Right renal cortex interstitium (tissue), 3 donors: ENCODE results near the gene UPF1. TPM values are rescaled to one million over a fixed set of nuclear protein-coding genes. Genes with fewer than 3 reads are reported as not detected.
A peak's percentile ranks its signal among the peaks of the same experiment; 100 is the strongest.

Experiments used
- DNase-seq, 3 donors: peaks; one replicate each; pipeline ENCODE4 v3.0.0-alpha.2; 2013; ENCODE audit warnings: low read depth in 3 of 3, low spot score in 2 of 3
- polyA plus RNA-seq, 3 donors: library from polyadenylated mRNA; unstranded; fragments of 120-200 nt; gene quantifications; one replicate each; pipeline ENCODE4 v1.2.1, GENCODE V29; 2013; ENCODE audit not compliant: insufficient read length in 3 of 3

Gene UPF1
- polyA plus RNA-seq, 3 donors = 44.7 to 56.8 (median 48.2) TPM

DNA sequence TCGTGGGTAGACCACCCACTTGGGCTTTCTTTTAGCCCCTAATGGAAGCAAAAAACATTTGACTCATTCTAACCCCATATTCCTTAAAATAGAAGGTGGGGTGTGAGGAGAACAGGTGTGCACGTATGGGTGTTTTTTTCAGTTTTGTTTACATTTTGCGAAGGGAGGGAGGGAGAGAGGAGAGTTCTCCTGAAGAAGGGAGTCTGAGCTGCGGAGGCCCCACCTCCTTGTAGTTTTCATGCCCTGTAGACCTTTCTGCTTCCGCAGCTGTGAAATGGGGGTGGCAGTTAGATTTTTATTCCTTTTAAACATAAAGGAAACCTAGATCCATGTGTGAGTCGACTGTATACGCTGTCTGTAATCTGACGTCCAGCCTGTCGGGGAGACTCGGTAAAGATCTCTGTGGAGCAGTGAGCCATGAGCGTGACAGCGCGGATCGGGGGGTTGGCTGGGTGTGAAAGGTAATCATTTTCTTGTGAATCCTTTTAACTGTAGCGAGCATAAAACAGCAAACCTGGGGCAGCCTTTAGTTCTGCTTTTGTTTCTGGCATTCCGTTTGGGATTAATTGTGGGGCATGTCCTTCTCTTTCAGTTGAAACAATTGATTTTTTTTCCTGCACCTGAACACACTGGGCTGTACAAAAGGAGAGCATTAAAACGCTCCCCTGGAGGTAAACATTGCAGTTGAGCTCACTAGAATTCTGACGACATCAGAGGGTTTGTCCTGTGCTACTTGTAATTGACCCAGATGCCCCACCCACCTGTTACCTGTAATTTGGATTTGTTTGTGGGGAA, 2.3 kb downstream of the UPF1 start:
- DNase-seq = no peak

DNA sequence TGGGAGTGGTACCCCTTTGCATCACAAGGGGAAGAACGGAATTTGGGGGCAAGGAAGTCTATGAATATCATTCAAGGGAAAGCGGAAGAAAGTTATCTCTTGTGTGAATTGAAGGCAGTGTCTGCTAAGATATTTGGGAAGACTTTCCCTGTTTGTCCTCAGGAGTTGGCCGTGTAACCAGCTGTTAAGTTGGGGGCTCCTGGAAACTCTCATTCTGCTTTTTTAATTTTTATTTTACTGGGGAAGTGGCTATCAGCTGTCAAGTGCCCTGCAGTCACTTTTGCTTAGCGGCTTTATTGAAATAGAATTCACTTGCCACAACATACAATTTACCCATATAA, 2.9 kb downstream of the UPF1 start:
- no peak for DNase-seq

DNA sequence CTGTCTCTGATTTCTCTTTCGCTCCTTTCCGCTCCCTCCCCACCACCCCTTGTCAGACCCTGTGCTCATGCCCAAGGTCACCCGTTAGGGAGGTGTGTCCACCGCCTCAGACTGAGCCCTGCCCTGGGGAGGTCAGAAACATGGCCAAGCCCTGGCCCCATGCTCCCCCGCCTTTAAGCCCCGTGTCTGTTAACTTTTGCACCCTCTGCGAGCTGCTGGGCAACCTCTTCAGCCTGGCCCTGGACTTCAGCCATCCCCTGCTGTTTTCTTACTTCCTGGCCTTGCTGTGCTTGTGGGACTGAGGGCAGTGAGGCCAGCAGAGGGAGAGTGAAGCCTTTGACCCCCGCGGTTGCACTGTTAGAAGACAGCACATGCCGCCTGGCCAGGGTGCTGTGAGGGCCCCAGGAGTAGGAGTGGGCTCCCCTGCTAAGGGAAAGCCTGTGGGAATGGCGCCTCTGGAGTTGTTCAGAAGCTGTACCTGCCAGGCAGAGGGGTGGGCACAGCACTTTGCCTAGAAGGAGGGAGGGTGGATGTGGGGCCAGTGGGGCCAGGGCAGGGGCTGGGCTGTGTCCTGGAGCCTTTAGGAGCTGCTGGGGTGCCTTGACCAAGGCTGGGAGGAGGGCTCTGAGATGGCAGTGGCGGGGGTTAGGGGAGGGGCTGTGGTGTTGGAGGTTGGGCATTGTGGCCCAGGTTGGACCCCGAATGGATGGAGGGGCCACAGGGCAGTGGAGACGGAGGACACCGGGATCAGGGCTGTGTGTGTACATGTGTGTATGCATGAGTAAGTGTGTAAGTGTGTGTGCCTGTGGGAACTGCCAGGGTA, 7.9 kb downstream of the UPF1 start:
- DNase-seq = no peak

DNA sequence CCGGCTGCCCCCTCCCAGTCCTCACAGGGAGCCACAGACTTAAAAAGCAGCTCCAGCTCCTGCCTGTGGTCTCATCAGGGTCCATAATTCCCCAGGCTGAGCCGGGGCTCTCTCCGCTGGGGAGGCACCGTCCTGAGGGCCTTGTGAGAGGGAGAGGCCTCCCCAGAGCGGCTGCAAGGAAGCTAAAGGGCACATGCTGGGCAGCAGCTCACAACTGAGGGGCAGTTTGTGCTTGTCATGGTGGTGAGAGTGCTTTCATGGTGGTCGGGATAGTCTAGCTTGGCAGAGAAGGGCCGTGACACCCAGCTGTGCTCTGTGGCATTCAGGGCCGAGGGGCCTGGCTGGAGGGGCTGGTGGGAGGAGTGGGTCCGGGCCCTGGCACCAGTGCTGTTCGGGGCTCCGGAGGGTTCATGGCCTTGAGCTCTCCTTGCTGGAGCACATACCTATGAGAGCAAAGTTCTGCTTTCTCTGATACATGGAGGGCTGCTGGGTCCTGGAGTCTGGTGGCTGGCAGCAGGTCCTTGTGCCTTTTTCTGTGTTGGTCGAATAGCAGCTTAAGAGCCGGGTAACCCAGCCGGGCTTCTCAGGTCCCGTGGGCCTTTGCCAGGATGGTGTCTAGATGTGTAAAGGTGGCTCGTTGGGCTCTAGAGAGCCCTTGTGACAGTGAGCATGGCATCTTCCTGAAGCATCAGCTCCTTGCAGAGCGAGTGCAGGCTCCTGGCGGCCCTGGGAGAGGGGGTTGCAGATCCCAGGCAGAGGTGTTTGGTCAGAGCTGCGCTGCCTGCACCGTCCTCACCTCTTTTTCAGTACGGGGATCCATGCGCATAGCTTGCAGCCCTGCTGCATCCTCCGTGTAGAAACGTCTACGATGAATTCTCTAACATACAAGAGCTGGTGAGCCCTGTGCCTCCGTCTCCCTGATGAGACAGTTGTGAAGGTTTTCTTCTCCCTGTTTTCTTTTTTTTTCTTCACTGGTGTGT, 8.8 kb downstream of the UPF1 start:
- no peak for DNase-seq

DNA sequence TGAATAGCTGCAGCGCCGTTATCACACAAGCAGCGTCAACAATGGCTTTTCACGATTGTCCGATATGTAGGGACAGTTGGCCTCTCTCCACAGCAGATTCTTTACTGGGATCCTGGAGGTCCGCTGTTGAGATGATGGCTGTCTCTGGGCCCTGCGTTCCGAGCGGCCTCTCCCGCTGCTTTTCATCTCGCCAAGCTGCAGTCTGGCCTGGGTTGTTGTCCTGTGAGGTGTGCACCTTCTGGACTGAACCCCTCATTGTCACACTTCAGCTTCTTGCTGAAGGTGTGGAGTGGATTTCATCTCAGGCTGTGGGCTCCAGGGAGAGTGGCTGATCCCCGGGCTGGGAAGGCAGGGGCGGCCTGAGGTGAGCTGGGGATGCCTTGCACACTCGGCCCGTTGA, 9.6 kb downstream of the UPF1 start:
- no peak for DNase-seq

DNA sequence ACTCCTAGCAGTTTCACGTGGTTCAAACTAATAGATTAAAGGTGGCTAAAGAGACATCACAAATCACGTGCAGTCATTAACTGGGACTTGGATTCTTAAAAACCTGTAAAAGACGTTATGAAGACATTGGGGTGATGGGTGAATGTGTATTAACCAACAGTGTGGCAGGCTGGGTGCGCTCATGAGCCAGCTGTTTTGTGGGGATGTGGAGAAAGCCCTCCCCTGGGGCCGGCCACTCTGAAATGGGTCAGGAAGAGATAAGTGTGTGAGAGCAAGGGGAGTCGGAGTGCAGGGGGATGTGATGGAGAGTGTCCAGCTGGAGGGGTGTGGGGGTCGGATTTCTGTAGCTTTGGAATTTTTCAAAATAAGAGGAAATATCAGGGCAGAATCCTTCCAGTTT, 10.4 kb downstream of the UPF1 start:
- DNase-seq = no peak

DNA sequence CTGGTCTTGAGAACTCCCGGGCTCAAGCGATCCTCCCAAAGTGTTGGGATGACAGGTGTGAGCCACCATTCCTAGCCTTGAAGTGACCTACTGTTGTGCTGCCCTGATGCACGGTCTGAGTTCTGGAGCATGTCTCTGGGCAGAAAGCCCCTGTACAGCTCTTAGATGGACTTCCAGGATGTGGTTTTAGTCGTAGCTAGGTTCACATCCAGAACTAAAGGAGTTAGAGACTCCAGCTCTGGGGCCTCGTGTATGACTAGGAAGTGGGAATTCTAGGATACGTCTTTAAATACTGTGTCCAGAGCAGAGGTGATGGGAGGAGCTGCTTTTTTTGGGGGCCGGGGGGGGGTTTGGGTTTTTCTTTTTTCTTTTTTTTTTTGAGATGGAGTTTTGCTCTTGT, 12.2 kb downstream of the UPF1 start:
- no peak for DNase-seq

DNA sequence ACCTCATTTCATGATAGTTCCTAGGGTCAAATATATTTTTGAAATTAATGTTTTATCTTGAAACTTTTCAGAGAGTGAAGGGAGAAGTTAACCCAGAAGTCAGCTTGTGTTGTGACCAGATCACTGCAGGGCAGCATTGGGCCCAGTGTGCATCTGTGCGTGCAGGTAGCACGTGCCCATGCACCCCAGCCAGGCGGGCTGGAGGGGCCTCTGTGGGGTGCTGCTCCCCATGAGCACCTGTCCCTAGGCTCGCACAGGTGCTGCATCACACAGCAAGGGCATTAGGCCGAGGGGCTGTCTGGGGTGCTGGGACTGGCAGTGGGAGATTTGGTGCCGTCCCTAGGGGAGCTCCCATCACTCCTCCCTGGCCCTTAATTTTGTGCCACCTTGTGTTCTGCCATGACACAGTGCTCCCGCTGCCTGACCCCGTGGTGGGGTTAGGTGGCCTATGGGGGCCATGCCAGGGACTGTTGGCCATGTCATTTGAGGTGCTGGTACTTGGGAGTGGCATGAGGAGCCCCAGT, 13.1 kb downstream of the UPF1 start:
- DNase-seq = no peak

DNA sequence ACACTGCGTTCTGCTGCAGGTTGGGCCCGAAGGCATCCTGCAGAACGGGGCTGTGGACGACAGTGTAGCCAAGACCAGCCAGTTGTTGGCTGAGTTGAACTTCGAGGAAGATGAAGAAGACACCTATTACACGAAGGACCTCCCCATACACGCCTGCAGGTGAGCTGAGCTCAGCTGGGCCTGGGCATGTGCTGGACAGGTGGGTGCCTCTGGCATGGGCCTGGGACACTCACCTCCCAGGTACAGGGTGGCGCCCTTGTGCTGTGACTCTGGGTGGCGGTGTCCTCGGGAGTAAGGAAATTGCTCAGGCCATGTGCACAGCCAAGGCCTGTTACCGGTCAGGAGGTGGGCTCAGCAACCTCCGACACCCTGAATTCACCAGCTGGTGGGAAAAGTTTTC, 14.2 kb downstream of the UPF1 start:
- DNase-seq = no peak

DNA sequence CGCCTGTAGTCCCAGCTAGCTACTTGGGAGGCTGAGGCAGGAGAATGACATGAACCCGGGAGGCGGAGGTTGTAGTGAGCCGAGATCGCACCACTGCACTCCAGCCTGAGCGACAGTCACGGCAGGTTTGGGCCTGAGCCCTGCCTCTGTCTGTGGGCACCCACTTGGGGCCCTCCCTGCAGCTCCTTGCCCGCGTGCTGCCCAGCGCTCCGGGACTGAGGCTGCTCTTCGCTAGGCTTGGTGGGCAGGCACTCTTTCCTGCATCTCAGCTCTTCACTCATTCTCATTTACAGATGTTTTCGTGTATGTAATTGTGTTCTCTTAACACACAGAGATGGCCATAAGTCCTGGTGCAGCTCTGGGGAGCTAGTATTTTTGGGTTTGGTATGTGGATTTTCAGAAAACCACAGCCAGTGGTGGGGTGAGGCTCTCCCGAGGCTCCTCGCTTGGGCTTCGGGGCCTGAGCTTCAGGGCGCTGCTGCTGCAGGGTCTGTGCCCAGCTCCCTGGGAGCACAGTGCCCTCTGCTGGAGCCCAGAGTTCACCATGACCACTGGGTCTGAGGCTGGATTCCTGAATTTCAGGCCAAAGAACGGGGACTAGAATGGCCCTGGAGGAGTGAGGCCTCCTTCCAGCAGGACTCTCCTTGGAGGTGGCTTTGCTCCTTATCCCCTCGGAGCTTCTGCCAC, 15.2 kb downstream of the UPF1 start:
- peak in 1 of 3 donors; percentile 65 for DNase-seq

DNA sequence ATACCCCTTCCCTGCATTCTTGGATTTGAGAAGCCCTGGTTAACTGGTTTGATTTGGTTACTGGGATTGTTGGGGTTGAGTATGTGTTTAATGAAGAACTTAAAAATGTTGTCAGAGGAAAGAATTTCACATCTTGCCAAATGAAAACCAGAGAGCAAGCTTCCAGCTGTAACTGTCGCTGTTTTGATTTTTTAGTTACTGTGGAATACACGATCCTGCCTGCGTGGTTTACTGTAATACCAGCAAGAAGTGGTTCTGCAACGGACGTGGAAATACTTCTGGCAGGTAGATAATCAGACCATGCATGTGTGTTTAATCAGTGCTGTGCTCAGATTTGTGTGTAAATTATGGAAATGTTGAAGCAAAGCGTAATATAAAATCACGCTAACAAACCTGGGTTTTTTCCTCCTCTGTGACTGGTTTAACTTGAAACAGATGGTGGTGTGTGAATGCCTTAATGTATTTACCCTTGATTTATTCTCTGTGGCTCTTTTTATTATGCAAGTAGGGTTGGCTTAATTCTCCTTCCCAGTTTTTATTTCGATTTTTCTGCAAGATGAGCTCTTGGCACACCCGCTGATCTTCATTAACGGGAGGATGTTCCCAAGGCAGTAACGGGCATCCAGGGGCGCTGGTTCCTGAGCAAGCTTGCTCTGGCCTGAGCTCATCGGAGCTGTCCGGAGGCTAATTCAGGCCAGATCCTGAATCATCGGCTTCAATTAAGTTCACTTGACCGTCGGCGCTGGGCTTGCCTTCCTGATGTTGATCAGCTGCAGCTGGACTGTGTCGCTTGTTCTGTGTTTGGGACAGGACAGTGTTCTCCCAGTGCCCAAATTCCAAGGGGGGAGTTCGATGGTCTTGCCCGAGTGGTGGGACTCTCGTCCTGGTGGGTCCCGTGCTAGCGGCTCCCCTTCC, 16.0 kb downstream of the UPF1 start:
- DNase-seq = no peak

DNA sequence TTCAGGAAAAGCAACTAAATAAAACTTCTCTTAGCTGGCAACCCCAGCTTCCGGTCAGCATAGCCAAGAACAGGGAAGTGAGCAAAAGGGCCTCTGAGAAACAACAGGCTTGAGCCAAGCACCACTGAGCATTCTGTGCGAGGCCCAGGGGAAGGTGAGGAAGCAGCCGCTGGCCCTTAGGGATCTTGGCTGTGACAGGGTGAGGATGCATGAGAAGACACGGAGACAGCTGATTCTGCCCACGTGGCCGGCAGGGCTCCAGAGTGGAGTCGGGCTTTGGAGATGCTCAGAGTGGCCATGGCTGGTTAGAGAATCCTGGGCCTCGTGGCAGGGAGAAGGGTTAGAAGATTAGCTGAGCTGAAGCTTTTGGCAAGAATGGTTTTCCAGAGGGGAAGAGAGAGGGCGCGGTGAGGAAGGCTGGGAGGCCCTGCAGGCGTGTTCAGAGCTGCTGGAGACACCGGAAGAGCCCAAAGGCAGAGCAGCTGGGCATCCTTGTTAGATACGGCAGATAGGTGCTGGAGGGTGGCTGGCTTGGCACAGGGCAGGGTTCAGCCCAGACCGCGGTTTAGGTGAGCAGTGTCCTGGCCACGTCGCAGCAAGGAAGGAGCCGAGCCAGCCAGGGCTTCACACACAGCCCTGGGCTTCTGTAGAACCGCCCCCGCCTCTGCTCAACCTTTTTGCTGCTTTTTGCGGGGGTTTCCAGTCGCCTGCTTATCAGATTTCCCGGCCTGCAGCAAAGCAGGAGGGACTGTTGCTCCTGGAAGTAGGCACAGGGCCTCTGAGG, 17.3 kb downstream of the UPF1 start:
- DNase-seq = no peak

DNA sequence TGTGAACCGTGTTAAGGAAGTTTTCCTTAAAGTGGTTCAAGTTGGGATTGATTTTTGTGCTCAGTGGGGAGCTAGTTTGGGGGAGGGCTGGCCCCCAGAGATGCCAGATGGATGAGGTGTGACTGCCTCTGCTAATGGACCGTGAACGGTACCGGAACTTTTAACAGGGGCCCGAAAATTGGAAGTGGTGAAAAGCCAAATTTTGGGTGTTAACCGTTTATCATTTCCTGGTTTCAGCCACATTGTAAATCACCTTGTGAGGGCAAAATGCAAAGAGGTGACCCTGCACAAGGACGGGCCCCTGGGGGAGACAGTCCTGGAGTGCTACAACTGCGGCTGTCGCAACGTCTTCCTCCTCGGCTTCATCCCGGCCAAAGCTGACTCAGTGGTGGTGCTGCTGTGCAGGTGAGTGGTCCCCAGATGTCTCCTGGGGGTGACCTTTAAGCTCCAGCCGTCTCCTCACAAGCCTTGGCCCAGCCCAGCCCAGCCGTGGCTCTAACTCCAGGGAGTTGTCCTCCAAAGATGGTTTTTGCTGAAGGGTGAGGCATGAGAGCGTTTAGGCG, 18.2 kb downstream of the UPF1 start:
- no peak for DNase-seq

DNA sequence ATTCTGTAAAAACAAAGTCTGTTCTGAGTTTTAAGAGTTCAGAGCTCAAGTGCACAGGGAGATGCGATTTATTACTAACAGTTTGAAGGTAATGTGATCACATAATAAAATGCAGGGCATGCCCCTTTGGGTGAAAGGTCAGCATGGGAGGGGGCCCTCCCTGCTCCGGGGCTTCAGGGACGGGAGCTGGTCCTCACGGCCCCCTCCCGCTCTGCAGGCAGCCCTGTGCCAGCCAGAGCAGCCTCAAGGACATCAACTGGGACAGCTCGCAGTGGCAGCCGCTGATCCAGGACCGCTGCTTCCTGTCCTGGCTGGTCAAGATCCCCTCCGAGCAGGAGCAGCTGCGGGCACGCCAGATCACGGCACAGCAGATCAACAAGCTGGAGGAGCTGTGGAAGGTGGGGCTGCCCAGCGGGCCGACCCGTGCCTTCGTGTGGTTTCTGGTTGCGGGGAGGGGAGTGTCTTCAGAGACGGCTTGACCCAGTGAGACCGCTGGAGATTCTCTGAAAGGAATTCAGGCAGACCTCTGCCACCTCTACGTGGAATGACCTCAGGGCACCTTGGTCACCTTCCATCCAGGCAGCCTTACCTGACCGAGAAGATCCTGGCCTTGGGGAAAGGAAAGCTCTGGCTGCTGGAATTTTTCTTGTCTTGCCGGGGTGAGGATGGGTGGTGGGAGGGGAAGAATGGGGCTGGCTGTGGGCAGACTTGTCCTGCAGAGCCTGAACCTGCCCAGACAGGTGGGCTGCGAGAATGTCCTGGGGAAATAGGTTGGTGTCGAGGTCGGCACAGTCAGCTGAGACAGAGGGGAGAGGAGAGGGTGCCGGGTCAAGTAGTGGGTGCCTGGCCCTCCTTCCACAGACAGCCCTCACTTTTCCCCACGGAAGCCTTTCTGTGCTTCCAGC, 19.0 kb downstream of the UPF1 start:
- no peak for DNase-seq

DNA sequence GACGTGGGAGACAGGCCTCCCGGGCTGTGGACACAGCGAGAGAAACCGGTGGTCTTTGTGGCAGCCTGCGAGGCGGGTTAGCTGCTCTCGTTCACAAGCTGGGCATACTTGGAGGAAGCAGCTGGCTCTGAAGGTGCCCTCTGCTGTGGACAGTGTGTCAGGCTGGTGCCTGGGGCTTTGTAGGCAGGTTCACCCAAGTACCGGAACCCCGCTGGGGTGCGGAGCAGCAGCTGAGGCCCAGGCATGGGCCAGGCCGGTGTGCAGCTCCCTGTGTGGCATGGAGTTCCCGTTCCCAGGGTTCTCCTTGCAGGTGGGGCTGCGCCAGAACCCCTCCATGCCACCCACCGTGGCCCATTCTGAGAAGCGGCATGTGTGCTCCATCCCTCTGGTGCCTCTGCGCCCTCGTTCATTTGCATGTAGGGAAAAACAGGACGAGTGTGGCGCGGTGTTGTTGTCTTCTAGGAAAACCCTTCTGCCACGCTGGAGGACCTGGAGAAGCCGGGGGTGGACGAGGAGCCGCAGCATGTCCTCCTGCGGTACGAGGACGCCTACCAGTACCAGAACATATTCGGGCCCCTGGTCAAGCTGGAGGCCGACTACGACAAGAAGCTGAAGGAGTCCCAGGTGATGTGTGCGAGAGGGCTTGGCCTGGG, 20.0 kb downstream of the UPF1 start:
- DNase-seq = no peak

DNA sequence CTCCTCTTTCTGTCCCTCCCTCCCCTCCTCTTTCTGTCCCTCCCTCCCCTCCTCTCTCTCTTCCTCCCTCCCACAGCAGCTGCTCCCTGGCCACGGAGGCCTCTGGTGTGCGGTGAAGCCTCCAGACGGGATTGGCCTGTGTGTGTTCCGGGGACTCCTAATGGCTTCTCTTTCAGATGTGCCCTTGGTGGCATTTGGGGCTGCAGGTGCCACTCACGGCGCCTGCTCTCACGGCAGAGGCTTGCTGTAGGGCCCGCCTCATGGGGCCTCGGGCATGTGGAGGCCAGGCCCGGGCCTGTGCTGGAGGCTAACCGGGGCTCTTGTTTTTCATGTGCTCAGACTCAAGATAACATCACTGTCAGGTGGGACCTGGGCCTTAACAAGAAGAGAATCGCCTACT, 20.9 kb downstream of the UPF1 start:
- no peak for DNase-seq
